Panc1 (cell line): ENCODE data around the gene MBD6.

Source experiments
- CTCF ChIP-seq: fragments of 450-650 bp; IDR thresholded peaks from 2 replicates; pipeline ENCODE4 v1.5.1; 2017; ENCODE audit warnings: mild to moderate bottlenecking
- SIN3A ChIP-seq: IDR thresholded peaks from 2 replicates; pipeline ENCODE4 v1.6.1; 2012; ENCODE audit warnings: low read depth, mild to moderate bottlenecking, low read length, moderate library complexity, borderline replicate concordance; ENCODE audit not compliant: insufficient read depth

- TF ChIP-seq CTCF (no peak), SIN3A (no peak)
Observed at GRCh38 chr12:57525615-57526383, 3.2 kb downstream of the MBD6 start.
